GM23338 (cell line): Measurements from ENCODE around the gene CFAP141. TPM values are rescaled to one million over a fixed set of nuclear protein-coding genes. Genes with fewer than 3 reads are reported as not detected.

Experiments used
- ATAC-seq: fragments of 200-7000 bp; cut with Tn5 transposase; 3 replicates; pipeline ENCODE4 v1.9.1; 2020
- DNase-seq: peaks from one replicate; pipeline ENCODE4 v3.0.0-alpha.2; 2015; ENCODE audit warnings: low spot score
- H2AFZ ChIP-seq: fragments of 200-600 bp; sonication (generic); 2 replicates; pipeline ENCODE4 v1.8.0; 2016; ENCODE audit warnings: antibody characterized with exemption, mild to moderate bottlenecking, moderate library complexity
- H3F3A ChIP-seq: fragments of 200-600 bp; sonication (generic); replicated peaks from 2 replicates; pipeline ENCODE4 v1.8.0; 2017; ENCODE audit warnings: antibody characterized with exemption, mixed run types, low read depth
- H3K27ac ChIP-seq: fragments of 200-600 bp; sonication (generic); 2 replicates; pipeline ENCODE4 v1.6.1; 2016; ENCODE audit warnings: low read depth
- H3K27me3 ChIP-seq: fragments of 200-600 bp; sonication (generic); 2 replicates; pipeline ENCODE4 v1.8.0; 2016; ENCODE audit warnings: mild to moderate bottlenecking, mixed run types, moderate library complexity; ENCODE audit not compliant: insufficient read depth
- H3K36me3 ChIP-seq: fragments of 200-600 bp; sonication (generic); 2 replicates; pipeline ENCODE4 v1.8.0; 2016; ENCODE audit warnings: mild to moderate bottlenecking; ENCODE audit not compliant: insufficient read depth
- H3K4me1 ChIP-seq: fragments of 200-600 bp; sonication (generic); 2 replicates; pipeline ENCODE4 v1.8.0; 2016; ENCODE audit warnings: mild to moderate bottlenecking, moderate library complexity; ENCODE audit not compliant: insufficient read depth
- H3K4me2 ChIP-seq: fragments of 200-600 bp; sonication (generic); 2 replicates; pipeline ENCODE4 v1.7.1; 2017; ENCODE audit warnings: mixed run types
- H3K4me3 ChIP-seq: fragments of 200-600 bp; sonication (generic); 2 replicates; pipeline ENCODE4 v1.6.1; 2016; ENCODE audit warnings: mixed run types
- H3K79me2 ChIP-seq: fragments of 200-600 bp; sonication (generic); replicated peaks from 2 replicates; pipeline ENCODE4 v1.8.0; 2017; ENCODE audit warnings: mild to moderate bottlenecking; ENCODE audit not compliant: insufficient read depth
- H3K9me2 ChIP-seq: fragments of 200-600 bp; sonication (generic); 2 replicates; pipeline ENCODE4 v1.8.0; 2017; ENCODE audit not compliant: insufficient read depth
- H4K20me1 ChIP-seq: fragments of 200-600 bp; sonication (generic); replicated peaks from 2 replicates; pipeline ENCODE4 v1.8.0; 2017; ENCODE audit warnings: mild to moderate bottlenecking; ENCODE audit not compliant: insufficient read depth
- H3K27ac Mint-ChIP-seq: 2 replicates; pipeline ENCODE4 v1.8.0; 2020; ENCODE audit warnings: inconsistent platforms, mild to moderate bottlenecking, moderate library complexity, mixed read lengths
- H3K27me3 Mint-ChIP-seq: 3 replicates; pipeline ENCODE4 v1.8.0; 2022; ENCODE audit warnings: low read depth, mild to moderate bottlenecking, moderate library complexity, mixed read lengths, inconsistent platforms; ENCODE audit not compliant: insufficient read depth, poor library complexity
- H3K36me3 Mint-ChIP-seq: 3 replicates; pipeline ENCODE4 v1.8.0; 2021; ENCODE audit warnings: low read depth, mild to moderate bottlenecking, inconsistent platforms, moderate library complexity, mixed read lengths
- H3K4me1 Mint-ChIP-seq: 3 replicates; pipeline ENCODE4 v1.8.0; 2020; ENCODE audit warnings: mild to moderate bottlenecking, inconsistent platforms, mixed read lengths
- H3K4me3 Mint-ChIP-seq: 3 replicates; pipeline ENCODE4 v1.8.0; 2021; ENCODE audit warnings: moderate library complexity, mild to moderate bottlenecking, inconsistent platforms, mixed read lengths
- H3K9me3 Mint-ChIP-seq: 3 replicates; pipeline ENCODE4 v1.8.0; 2020; ENCODE audit warnings: moderate library complexity, mild to moderate bottlenecking, inconsistent platforms, mixed read lengths
- CREB1 ChIP-seq: fragments of 250-450 bp; sonication (Bioruptor Pico); IDR thresholded peaks from 2 replicates; pipeline ENCODE4 v1.5.0; 2020; ENCODE audit warnings: low read depth, mild to moderate bottlenecking, moderate library complexity
- EZH2 ChIP-seq: fragments of 200-600 bp; sonication (generic); IDR thresholded peaks from one replicate; pipeline ENCODE4 v1.8.0; 2017; ENCODE audit warnings: antibody characterized with exemption, mild to moderate bottlenecking, low read depth; ENCODE audit not compliant: unreplicated experiment
- EZH2phosphoT487 ChIP-seq: fragments of 200-600 bp; sonication (generic); IDR thresholded peaks from one replicate; pipeline ENCODE4 v1.8.1; 2018; ENCODE audit warnings: antibody characterized with exemption; ENCODE audit not compliant: unreplicated experiment
- JUNB ChIP-seq: IDR thresholded peaks from one replicate; pipeline ENCODE4 v1.6.1; 2016; ENCODE audit warnings: antibody characterized with exemption; ENCODE audit not compliant: unreplicated experiment
- NANOG ChIP-seq: IDR thresholded peaks from 2 replicates; pipeline ENCODE4 v1.6.1; 2016; ENCODE audit warnings: antibody characterized with exemption, borderline replicate concordance
- POLR2AphosphoS5 ChIP-seq: IDR thresholded peaks from 2 replicates; pipeline ENCODE4 v1.6.1; 2016; ENCODE audit warnings: antibody characterized with exemption, low read depth
- STAT1 ChIP-seq: IDR thresholded peaks from one replicate; pipeline ENCODE4 v1.6.1; 2016; ENCODE audit warnings: antibody characterized with exemption; ENCODE audit not compliant: unreplicated experiment
- ZNF114 ChIP-seq: fragments of 250-450 bp; sonication (Bioruptor Pico); IDR thresholded peaks from 2 replicates; pipeline ENCODE4 v1.5.0; 2020; ENCODE audit warnings: mild to moderate bottlenecking, moderate library complexity
- ZNF331 ChIP-seq: fragments of 250-450 bp; sonication (Bioruptor Pico); IDR thresholded peaks from 2 replicates; pipeline ENCODE4 v1.5.0; 2020; ENCODE audit warnings: low read depth, mild to moderate bottlenecking, moderate library complexity
- polyA plus RNA-seq: library from polyadenylated mRNA; unstranded; fragments of >200 nt; fragmentation: Nextera tagmentation; extraction: Ambion mirVana; gene quantifications from 2 replicates; pipeline ENCODE4 v1.2.1, GENCODE V29; 2016
- total RNA-seq: library from RNA; depleted of rRNA; stranded (reverse); fragments of >200 nt; shearing (Covaris generic); gene quantifications from 2 replicates; pipeline ENCODE4 v1.2.3, GENCODE V29; 2014
- TF ChIP-seq, protein P1 (sequence below): IDR thresholded peaks from 2 replicates; pipeline ENCODE4 v1.6.1; 2016; ENCODE audit warnings: antibody characterized with exemption
- TF ChIP-seq, protein P2 (sequence below): fragments of 250-450 bp; sonication (Bioruptor Pico); IDR thresholded peaks from 2 replicates; pipeline ENCODE4 v1.5.0; 2020; ENCODE audit warnings: mild to moderate bottlenecking, moderate library complexity
- TF ChIP-seq, protein P3 (sequence below): IDR thresholded peaks from one replicate; pipeline ENCODE4 v1.6.1; 2018; ENCODE audit warnings: antibody characterized with exemption; ENCODE audit not compliant: unreplicated experiment
- TF ChIP-seq, protein P4 (sequence below), 2 experiments: fragments of 200-600 bp in 1 of 2; sonication (generic) in 1 of 2; conservative IDR thresholded peaks; 2 replicates each; pipeline versions ENCODE4 v1.5.1 to v1.6.1; 2016 to 2017; ENCODE audit warnings: antibody characterized with exemption in 2 of 2, low read depth in 2 of 2, mild to moderate bottlenecking in 2 of 2, moderate library complexity in 1 of 2

The CFAP141 gene
- total and polyA plus RNA-seq, 2 experiments from 2014 or later = not detected

DNA sequence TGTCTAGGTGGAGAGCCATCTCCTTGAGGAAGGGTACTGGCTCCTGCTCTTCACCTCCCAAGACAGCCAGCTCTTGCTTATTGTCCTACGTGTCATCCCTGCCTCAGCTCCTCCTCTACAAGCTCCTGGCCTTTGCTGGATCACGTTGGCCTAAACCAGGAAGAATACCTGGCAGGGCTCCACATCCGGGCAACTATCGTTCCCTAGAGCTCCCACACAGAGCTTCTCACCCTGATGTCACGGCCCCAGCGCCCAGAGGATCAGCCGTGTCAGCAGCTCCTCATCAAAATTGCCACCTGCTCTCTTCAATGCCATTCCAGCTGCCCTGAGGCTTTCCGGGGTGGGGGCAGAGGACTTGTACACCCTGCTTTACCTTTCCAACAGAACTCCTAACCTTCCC is 12.3 kb downstream of the CFAP141 start:
- Mint-ChIP-seq H3K27ac (no peak overlapping the region), H3K36me3 (no peaks in the 10 kb centered on the region; the same call in 2 of the 3 replicates), H3K4me3 (no peak overlapping the region), H3K4me1 (peaks cover 17% of the 10 kb centered on the region), H3K9me3 (no peaks in the 10 kb centered on the region; the same call in 2 of the 3 replicates), H3K27me3 (peaks cover 13% of the 10 kb centered on the region)
- Histone ChIP-seq H3K27ac (no peak overlapping the region), H3F3A (no peaks in the 10 kb centered on the region), H3K4me3 (no peak overlapping the region), H3K4me1 (no peaks in the 10 kb centered on the region; the same call in 1 of the 2 replicates), H3K4me2 (no peak overlapping the region), H3K79me2 (no peaks in the 10 kb centered on the region), H3K36me3 (no peaks in the 10 kb centered on the region), H2AFZ (no peak overlapping the region), H3K27me3 (no peaks in the 10 kb centered on the region), H3K9me2 (no peaks in the 10 kb centered on the region), H4K20me1 (no peaks in the 10 kb centered on the region)
- no peak for TF ChIP-seq CREB1
- TF ChIP-seq, protein P1, sequence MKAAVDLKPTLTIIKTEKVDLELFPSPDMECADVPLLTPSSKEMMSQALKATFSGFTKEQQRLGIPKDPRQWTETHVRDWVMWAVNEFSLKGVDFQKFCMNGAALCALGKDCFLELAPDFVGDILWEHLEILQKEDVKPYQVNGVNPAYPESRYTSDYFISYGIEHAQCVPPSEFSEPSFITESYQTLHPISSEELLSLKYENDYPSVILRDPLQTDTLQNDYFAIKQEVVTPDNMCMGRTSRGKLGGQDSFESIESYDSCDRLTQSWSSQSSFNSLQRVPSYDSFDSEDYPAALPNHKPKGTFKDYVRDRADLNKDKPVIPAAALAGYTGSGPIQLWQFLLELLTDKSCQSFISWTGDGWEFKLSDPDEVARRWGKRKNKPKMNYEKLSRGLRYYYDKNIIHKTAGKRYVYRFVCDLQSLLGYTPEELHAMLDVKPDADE = no peak
- TF ChIP-seq ZNF114 (CRISPR knock-in tag) = no peak
- no peak for TF ChIP-seq STAT1
- TF ChIP-seq EZH2 = no peak
- TF ChIP-seq ZNF331 (CRISPR knock-in tag) = no peak
- TF ChIP-seq, protein P2, sequence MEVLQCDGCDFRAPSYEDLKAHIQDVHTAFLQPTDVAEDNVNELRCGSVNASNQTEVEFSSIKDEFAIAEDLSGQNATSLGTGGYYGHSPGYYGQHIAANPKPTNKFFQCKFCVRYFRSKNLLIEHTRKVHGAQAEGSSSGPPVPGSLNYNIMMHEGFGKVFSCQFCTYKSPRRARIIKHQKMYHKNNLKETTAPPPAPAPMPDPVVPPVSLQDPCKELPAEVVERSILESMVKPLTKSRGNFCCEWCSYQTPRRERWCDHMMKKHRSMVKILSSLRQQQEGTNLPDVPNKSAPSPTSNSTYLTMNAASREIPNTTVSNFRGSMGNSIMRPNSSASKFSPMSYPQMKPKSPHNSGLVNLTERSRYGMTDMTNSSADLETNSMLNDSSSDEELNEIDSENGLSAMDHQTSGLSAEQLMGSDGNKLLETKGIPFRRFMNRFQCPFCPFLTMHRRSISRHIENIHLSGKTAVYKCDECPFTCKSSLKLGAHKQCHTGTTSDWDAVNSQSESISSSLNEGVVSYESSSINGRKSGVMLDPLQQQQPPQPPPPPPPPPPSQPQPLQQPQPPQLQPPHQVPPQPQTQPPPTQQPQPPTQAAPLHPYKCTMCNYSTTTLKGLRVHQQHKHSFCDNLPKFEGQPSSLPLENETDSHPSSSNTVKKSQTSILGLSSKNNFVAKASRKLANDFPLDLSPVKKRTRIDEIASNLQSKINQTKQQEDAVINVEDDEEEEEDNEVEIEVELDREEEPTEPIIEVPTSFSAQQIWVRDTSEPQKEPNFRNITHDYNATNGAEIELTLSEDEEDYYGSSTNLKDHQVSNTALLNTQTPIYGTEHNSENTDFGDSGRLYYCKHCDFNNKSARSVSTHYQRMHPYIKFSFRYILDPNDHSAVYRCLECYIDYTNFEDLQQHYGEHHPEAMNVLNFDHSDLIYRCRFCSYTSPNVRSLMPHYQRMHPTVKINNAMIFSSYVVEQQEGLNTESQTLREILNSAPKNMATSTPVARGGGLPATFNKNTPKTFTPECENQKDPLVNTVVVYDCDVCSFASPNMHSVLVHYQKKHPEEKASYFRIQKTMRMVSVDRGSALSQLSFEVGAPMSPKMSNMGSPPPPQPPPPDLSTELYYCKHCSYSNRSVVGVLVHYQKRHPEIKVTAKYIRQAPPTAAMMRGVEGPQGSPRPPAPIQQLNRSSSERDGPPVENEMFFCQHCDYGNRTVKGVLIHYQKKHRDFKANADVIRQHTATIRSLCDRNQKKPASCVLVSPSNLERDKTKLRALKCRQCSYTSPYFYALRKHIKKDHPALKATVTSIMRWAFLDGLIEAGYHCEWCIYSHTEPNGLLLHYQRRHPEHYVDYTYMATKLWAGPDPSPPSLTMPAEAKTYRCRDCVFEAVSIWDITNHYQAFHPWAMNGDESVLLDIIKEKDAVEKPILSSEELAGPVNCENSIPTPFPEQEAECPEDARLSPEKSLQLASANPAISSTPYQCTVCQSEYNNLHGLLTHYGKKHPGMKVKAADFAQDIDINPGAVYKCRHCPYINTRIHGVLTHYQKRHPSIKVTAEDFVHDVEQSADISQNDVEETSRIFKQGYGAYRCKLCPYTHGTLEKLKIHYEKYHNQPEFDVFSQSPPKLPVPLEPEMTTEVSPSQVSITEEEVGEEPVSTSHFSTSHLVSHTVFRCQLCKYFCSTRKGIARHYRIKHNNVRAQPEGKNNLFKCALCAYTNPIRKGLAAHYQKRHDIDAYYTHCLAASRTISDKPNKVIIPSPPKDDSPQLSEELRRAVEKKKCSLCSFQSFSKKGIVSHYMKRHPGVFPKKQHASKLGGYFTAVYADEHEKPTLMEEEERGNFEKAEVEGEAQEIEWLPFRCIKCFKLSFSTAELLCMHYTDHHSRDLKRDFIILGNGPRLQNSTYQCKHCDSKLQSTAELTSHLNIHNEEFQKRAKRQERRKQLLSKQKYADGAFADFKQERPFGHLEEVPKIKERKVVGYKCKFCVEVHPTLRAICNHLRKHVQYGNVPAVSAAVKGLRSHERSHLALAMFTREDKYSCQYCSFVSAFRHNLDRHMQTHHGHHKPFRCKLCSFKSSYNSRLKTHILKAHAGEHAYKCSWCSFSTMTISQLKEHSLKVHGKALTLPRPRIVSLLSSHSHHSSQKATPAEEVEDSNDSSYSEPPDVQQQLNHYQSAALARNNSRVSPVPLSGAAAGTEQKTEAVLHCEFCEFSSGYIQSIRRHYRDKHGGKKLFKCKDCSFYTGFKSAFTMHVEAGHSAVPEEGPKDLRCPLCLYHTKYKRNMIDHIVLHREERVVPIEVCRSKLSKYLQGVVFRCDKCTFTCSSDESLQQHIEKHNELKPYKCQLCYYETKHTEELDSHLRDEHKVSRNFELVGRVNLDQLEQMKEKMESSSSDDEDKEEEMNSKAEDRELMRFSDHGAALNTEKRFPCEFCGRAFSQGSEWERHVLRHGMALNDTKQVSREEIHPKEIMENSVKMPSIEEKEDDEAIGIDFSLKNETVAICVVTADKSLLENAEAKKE (CRISPR knock-in tag) = no peak
- TF ChIP-seq, protein P3, sequence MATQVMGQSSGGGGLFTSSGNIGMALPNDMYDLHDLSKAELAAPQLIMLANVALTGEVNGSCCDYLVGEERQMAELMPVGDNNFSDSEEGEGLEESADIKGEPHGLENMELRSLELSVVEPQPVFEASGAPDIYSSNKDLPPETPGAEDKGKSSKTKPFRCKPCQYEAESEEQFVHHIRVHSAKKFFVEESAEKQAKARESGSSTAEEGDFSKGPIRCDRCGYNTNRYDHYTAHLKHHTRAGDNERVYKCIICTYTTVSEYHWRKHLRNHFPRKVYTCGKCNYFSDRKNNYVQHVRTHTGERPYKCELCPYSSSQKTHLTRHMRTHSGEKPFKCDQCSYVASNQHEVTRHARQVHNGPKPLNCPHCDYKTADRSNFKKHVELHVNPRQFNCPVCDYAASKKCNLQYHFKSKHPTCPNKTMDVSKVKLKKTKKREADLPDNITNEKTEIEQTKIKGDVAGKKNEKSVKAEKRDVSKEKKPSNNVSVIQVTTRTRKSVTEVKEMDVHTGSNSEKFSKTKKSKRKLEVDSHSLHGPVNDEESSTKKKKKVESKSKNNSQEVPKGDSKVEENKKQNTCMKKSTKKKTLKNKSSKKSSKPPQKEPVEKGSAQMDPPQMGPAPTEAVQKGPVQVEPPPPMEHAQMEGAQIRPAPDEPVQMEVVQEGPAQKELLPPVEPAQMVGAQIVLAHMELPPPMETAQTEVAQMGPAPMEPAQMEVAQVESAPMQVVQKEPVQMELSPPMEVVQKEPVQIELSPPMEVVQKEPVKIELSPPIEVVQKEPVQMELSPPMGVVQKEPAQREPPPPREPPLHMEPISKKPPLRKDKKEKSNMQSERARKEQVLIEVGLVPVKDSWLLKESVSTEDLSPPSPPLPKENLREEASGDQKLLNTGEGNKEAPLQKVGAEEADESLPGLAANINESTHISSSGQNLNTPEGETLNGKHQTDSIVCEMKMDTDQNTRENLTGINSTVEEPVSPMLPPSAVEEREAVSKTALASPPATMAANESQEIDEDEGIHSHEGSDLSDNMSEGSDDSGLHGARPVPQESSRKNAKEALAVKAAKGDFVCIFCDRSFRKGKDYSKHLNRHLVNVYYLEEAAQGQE = no peak
- TF ChIP-seq NANOG = no peak
- no peak for TF ChIP-seq JUNB
- TF ChIP-seq EZH2phosphoT487 = no peak
- TF ChIP-seq POLR2AphosphoS5 = no peak
- TF ChIP-seq, protein P4, sequence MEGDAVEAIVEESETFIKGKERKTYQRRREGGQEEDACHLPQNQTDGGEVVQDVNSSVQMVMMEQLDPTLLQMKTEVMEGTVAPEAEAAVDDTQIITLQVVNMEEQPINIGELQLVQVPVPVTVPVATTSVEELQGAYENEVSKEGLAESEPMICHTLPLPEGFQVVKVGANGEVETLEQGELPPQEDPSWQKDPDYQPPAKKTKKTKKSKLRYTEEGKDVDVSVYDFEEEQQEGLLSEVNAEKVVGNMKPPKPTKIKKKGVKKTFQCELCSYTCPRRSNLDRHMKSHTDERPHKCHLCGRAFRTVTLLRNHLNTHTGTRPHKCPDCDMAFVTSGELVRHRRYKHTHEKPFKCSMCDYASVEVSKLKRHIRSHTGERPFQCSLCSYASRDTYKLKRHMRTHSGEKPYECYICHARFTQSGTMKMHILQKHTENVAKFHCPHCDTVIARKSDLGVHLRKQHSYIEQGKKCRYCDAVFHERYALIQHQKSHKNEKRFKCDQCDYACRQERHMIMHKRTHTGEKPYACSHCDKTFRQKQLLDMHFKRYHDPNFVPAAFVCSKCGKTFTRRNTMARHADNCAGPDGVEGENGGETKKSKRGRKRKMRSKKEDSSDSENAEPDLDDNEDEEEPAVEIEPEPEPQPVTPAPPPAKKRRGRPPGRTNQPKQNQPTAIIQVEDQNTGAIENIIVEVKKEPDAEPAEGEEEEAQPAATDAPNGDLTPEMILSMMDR (conservative IDR thresholded peaks at IDR 0.05; ENCODE audit: low read depth in 2 of 2) = no peak
- no peak for ATAC-seq
- DNase-seq = no peak
